CD4-positive, alpha-beta T cell (primary cell): ENCODE results near the gene STAT6. TPM values are rescaled to one million over a fixed set of nuclear protein-coding genes. Genes with fewer than 3 reads are reported as not detected.

Experiments
- ATAC-seq: fragments of 200-7000 bp; cut with Tn5 transposase; one replicate; pipeline ENCODE4 v1.10.0; 2022; ENCODE audit warnings: mild to moderate bottlenecking; ENCODE audit not compliant: poor library complexity
- CTCF ChIA-PET: fragments of 350-600 bp; sonication (Branson Sonifier 250); formaldehyde crosslinking; loops from one replicate; lab custom pipeline; 2021; ENCODE audit warnings: antibody characterized with exemption, inconsistent platforms; lab: Charles Lee
- POLR2A ChIA-PET: fragments of 350-600 bp; sonication (Branson Sonifier 250); formaldehyde crosslinking; loops from one replicate; lab custom pipeline; 2021; ENCODE audit warnings: antibody characterized with exemption, inconsistent platforms; lab: Charles Lee
- DNase-seq, 14 experiments: peaks; one replicate each; pipeline ENCODE4 v3.0.0-alpha.2; 2013 to 2020; ENCODE audit warnings: mixed read lengths in 2 of 14
- H3K27ac ChIP-seq, 2 donors: one replicate each; pipeline versions ENCODE4 v1.5.1 to v1.7.0; 2013; ENCODE audit warnings: low read length in 2 of 2, low read depth in 1 of 2, mild to moderate bottlenecking in 1 of 2
- H3K27me3 ChIP-seq, 2 experiments: 1 replicate in 1 of 2; 2 replicates in 1 of 2; pipeline versions ENCODE4 v1.6.1 to v1.7.0; 2013; ENCODE audit warnings: low read length in 2 of 2, control low read depth in 1 of 2, mild to moderate bottlenecking in 1 of 2, moderate library complexity in 1 of 2; ENCODE audit not compliant: insufficient read depth in 2 of 2, control insufficient read depth in 1 of 2
- H3K36me3 ChIP-seq: one replicate; pipeline ENCODE4 v1.6.1; 2013; ENCODE audit warnings: low read length, control low read depth; ENCODE audit not compliant: insufficient read depth
- H3K4me1 ChIP-seq: one replicate; pipeline ENCODE4 v1.6.1; 2013; ENCODE audit warnings: low read length, control low read depth; ENCODE audit not compliant: insufficient read depth
- H3K4me3 ChIP-seq: one replicate; pipeline ENCODE4 v1.5.1; 2013; ENCODE audit warnings: mild to moderate bottlenecking, low read length, moderate library complexity
- H3K9me3 ChIP-seq, 2 experiments: 1 replicate in 1 of 2; 2 replicates in 1 of 2; pipeline versions ENCODE4 v1.6.1 to v1.7.0; 2013; ENCODE audit warnings: low read length in 2 of 2, mild to moderate bottlenecking in 2 of 2, control low read depth in 1 of 2, moderate library complexity in 1 of 2; ENCODE audit not compliant: control insufficient read depth in 1 of 2, insufficient read depth in 1 of 2
- H3K27ac Mint-ChIP-seq: one replicate; pipeline ENCODE4 v1.8.0; 2020; ENCODE audit warnings: mixed read lengths
- H3K27me3 Mint-ChIP-seq: one replicate; pipeline ENCODE4 v1.8.0; 2021; ENCODE audit warnings: mixed read lengths
- H3K36me3 Mint-ChIP-seq: one replicate; pipeline ENCODE4 v1.8.0; 2021; ENCODE audit warnings: low read depth, mixed read lengths
- H3K4me1 Mint-ChIP-seq: one replicate; pipeline ENCODE4 v1.8.0; 2021; ENCODE audit warnings: low read depth, mixed read lengths
- H3K4me3 Mint-ChIP-seq: one replicate; pipeline ENCODE4 v1.8.0; 2020; ENCODE audit warnings: mild to moderate bottlenecking, mixed read lengths
- H3K9me3 Mint-ChIP-seq: one replicate; pipeline ENCODE4 v1.8.0; 2020; ENCODE audit warnings: mixed read lengths
- CTCF ChIP-seq: fragments of 200-600 bp; IDR thresholded peaks from one replicate; pipeline ENCODE4 v1.8.0; 2022; ENCODE audit warnings: antibody characterized with exemption, mild to moderate bottlenecking
- intact Hi-C, 2 experiments: fragments of 100-400 bp; cut with DNase I in 1 of 2; cut with micrococcal nuclease in 1 of 2; formaldehyde crosslinking; loops; one replicate each; pipeline versions ENCODE4 v1.15.1 to v1.9.0; 2023 to 2025; cut with DNase I, micrococcal nuclease
- total RNA-seq, 174 experiments: library from RNA in 2 of 174; stranded (reverse) in 2 of 174; gene quantifications; one replicate each; pipeline ENCODE4 v1.2.3 and lab custom pipeline; 2021 to 2026

STAT6 gene
- total RNA-seq, 2 experiments from 2014 or later: 133 to 144 TPM

- no peaks in the 10 kb centered on the region for H3K9me3 ChIP-seq
- peak overlapping the region; percentile 98 for H3K27ac Mint-ChIP-seq
- no peak for ATAC-seq
- H3K36me3 ChIP-seq: peaks cover 4% of the 10 kb centered on the region
- H3K4me1 ChIP-seq: peaks cover 45% of the 10 kb centered on the region
- no peaks in the 10 kb centered on the region for H3K9me3 Mint-ChIP-seq
- intact Hi-C loops: loop anchor here (2.0 to 10.0 kb wide), 2 partner anchors 17 to 451 kb away; partner anchors contain the start of gene BAZ2A (in 1 of the 2)
- H3K4me3 ChIP-seq: peak overlapping the region; percentile 82
- peaks cover 47% of the 10 kb centered on the region for H3K4me1 Mint-ChIP-seq
- H3K27me3 Mint-ChIP-seq: no peaks in the 10 kb centered on the region
- TF ChIP-seq CTCF: no peak
- POLR2A ChIA-PET: interaction anchor here (1.0 to 14.4 kb wide), 3 partner anchors 8 to 22 kb away, joined by 6 to 344 read pairs (median 130); partner anchors contain the start of genes NEMP1 and STAT6
- H3K4me3 Mint-ChIP-seq: peak overlapping the region; percentile 98
- peak in 4 of 14 experiments; percentile 37 to 46 (median 43) for DNase-seq
- H3K36me3 Mint-ChIP-seq: peaks cover 31% of the 10 kb centered on the region
- peak overlapping the region; percentile 99 for H3K27ac ChIP-seq
- CTCF ChIA-PET: interaction anchor here (1.0 to 2.0 kb wide), 2 partner anchors 17 to 26 kb away, joined by 5 to 12 read pairs; no protein-coding TSS in a partner anchor
- H3K27me3 ChIP-seq: no peaks in the 10 kb centered on the region
Measured at GRCh38 chr12:57085999-57086492, 25.1 kb downstream of the STAT6 start.

GRCh38 chr12:57080855-57081254, 30.3 kb downstream of the STAT6 start:
- H3K4me3 Mint-ChIP-seq: peak overlapping the region; percentile 38
- intact Hi-C loops: loop anchor here in 1 of 2 experiments (5.0 to 10.0 kb wide), 2 partner anchors 151 to 446 kb away; partner anchors contain the start of gene BAZ2A

GRCh38 chr12:57079821-57080220, 31.3 kb downstream of the STAT6 start:
- Mint-ChIP-seq H3K27ac (peak overlapping the region; percentile 88), H3K9me3 (no peaks in the 10 kb centered on the region), H3K27me3 (no peaks in the 10 kb centered on the region), H3K4me1 (peaks cover 24% of the 10 kb centered on the region), H3K4me3 (no peak overlapping the region), H3K36me3 (peaks cover 8% of the 10 kb centered on the region)
- TF ChIP-seq CTCF: no peak
- no peak for ATAC-seq
- ChIA-PET POLR2A (interaction anchor here (1.2 to 5.1 kb wide), 7 partner anchors 11 to 163 kb away, joined by 4 to 140 read pairs (median 8); partner anchors contain the start of genes NAB2 and STAT6), CTCF (interaction anchor here (1.4 to 4.6 kb wide), 4 partner anchors 10 to 92 kb away, joined by 3 to 24 read pairs (median 12); partner anchors contain the start of gene STAT6)
- intact Hi-C loops: loop anchor here (1.0 to 10.0 kb wide), 4 partner anchors 7 to 445 kb away; partner anchors contain the start of genes BAZ2A (in 1 of the 2) and NAB2 (in 1 of the 2)
- Histone ChIP-seq H3K4me3 (no peak overlapping the region), H3K27me3 (no peaks in the 10 kb centered on the region), H3K9me3 (no peaks in the 10 kb centered on the region), H3K36me3 (peaks cover 3% of the 10 kb centered on the region), H3K4me1 (peaks cover 28% of the 10 kb centered on the region), H3K27ac (peak overlapping the region; percentile 54 to 73)
- no peak for DNase-seq

More at GRCh38 chr12:57080855-57081254, 30.3 kb downstream of the STAT6 start:
- POLR2A ChIA-PET: interaction anchor here (5.1 kb wide), 1 partner anchor 30 kb away, joined by 140 read pairs; the partner anchor contains the start of gene STAT6
- CTCF ChIA-PET: interaction anchor here (0.6 to 4.6 kb wide), 3 partner anchors 11 to 324 kb away, joined by 5 to 24 read pairs (median 22); partner anchors contain the start of gene STAT6
- no peak for ATAC-seq
- no peak overlapping the region for H3K27ac Mint-ChIP-seq
- Histone ChIP-seq H3K36me3 (peaks cover 3% of the 10 kb centered on the region), H3K4me1 (peaks cover 31% of the 10 kb centered on the region), H3K27me3 (no peaks in the 10 kb centered on the region), H3K27ac (no peak overlapping the region), H3K9me3 (no peaks in the 10 kb centered on the region), H3K4me3 (no peak overlapping the region)
- H3K27me3 Mint-ChIP-seq: no peaks in the 10 kb centered on the region
- no peak for TF ChIP-seq CTCF
- no peak for DNase-seq
- H3K36me3 Mint-ChIP-seq: peaks cover 8% of the 10 kb centered on the region
- H3K4me1 Mint-ChIP-seq: peaks cover 34% of the 10 kb centered on the region
- no peaks in the 10 kb centered on the region for H3K9me3 Mint-ChIP-seq
